ENCODE measurements around the gene TSACC.
"Not testable (repeated sequence)": the region's sequence is repeated elsewhere in the genome, so short reads cannot be mapped to it uniquely, and the experiment has no call there.

Gene TSACC

GRCh38 chr1:156338180-156338976 lies at the start of gene TSACC, which contains the start of gene CCT3:
Gene TSACC (plus strand): TSS chr1:156338526. CDS start chr1:156339758, 1,232 bp downstream.
Gene CCT3 (minus strand): TSS chr1:156338292. CDS start chr1:156338184, 108 bp downstream.
- DNase-seq (ENCODE audit: low read depth in 2 of 2) = peak; percentile 98 to 99

GRCh38 chr1:156289857-156290256 lies 48.5 kb upstream of the TSACC start:
- DNase-seq (ENCODE audit: low read depth in 2 of 2) = no peak

- no peak for DNase-seq (ENCODE audit: low read depth in 2 of 2)
Observed at GRCh38 chr1:156291226-156292061, 46.9 kb upstream of the TSACC start.

GRCh38 chr1:156293098-156293434 lies 45.3 kb upstream of the TSACC start:
- DNase-seq (ENCODE audit: low read depth in 2 of 2) = no peak

- no peak for DNase-seq (ENCODE audit: low read depth in 2 of 2)
Observed at GRCh38 chr1:156293895-156294294, 44.4 kb upstream of the TSACC start.

GRCh38 chr1:156295391-156295947 lies 42.9 kb upstream of the TSACC start, which contains the start of gene GLMP:
Gene GLMP (minus strand): TSS chr1:156295679. CDS start chr1:156295645, 34 bp downstream.
- DNase-seq (ENCODE audit: low read depth in 2 of 2) = peak in 1 of 2 donors; percentile 27

- DNase-seq (ENCODE audit: low read depth in 2 of 2) = no peak
Observed at GRCh38 chr1:156298852-156299357, 39.4 kb upstream of the TSACC start, which contains the start of gene VHLL. Gene VHLL (minus strand): TSS chr1:156299307. CDS start chr1:156299189, 118 bp downstream.

- no peak for DNase-seq (ENCODE audit: low read depth in 2 of 2)
Observed at GRCh38 chr1:156303241-156303640, 35.1 kb upstream of the TSACC start.

GRCh38 chr1:156305215-156305614 lies 33.1 kb upstream of the TSACC start:
- no peak for DNase-seq (ENCODE audit: low read depth in 2 of 2)

GRCh38 chr1:156308078-156308477 lies 30.2 kb upstream of the TSACC start:
- no peak for DNase-seq (ENCODE audit: low read depth in 2 of 2)

- DNase-seq (ENCODE audit: low read depth in 2 of 2) = no peak
Observed at GRCh38 chr1:156310962-156311361, 27.4 kb upstream of the TSACC start.

GRCh38 chr1:156316909-156317308 lies 21.4 kb upstream of the TSACC start:
- DNase-seq (ENCODE audit: low read depth in 2 of 2) = no peak

GRCh38 chr1:156319664-156320063 lies 18.7 kb upstream of the TSACC start:
- DNase-seq (ENCODE audit: low read depth in 2 of 2) = no peak

- DNase-seq (ENCODE audit: low read depth in 2 of 2) = no peak
Observed at GRCh38 chr1:156320560-156320959, 17.8 kb upstream of the TSACC start.

GRCh38 chr1:156323179-156323578 lies 15.1 kb upstream of the TSACC start:
- DNase-seq (ENCODE audit: low read depth in 2 of 2) = not testable (repeated sequence)

GRCh38 chr1:156336242-156336641 lies 2.1 kb upstream of the TSACC start:
- no peak for DNase-seq (ENCODE audit: low read depth in 2 of 2)

- no peak for DNase-seq (ENCODE audit: low read depth in 2 of 2)
Observed at GRCh38 chr1:156337052-156337887, 1.1 kb upstream of the TSACC start.

- DNase-seq (ENCODE audit: low read depth in 2 of 2) = peak in 1 of 2 donors; percentile 6
Observed at GRCh38 chr1:156337888-156338179, 492 bp upstream of the TSACC start.

GRCh38 chr1:156342166-156342955 lies 4.0 kb downstream of the TSACC start:
- no peak for DNase-seq (ENCODE audit: low read depth in 2 of 2)

GRCh38 chr1:156344409-156344808 lies 6.1 kb downstream of the TSACC start:
- DNase-seq (ENCODE audit: low read depth in 2 of 2) = no peak
